ENCODE data around the gene STX8.

Gene STX8

DNA sequence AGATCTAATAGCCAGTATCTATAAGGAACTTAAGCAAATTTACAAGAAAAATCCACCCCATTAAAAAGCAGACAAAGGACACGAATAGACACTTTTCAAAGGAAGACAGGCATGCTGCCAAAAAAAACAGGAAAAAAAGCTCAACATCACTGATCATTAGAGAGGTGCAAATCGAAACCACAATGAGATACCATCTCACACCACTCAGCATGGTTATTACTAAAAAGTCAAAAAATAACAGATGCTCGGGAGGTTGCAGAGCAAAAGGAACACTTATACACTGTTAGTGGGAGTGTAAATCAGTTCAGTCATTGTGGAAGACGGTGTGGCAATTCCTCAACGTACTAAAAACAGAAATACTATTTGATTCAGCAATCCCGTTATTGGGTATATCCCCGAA, 9.6 kb downstream of the STX8 start:
- H3K9me3 ChIP-seq (ENCODE audit: control insufficient read depth, insufficient read depth, low read depth, low read length) = no peaks in the 10 kb centered on the region
- peaks cover 4 to 18% of the 10 kb centered on the region in 2 experiments for H3K36me3 ChIP-seq (ENCODE audit: control insufficient read depth in 2 of 2, insufficient read depth in 1 of 2, low read length in 2 of 2)
- CTCF ChIA-PET = interaction anchor here (0.6 to 1.9 kb wide), 3 partner anchors 9 to 15 kb away, joined by 3 to 8 read pairs (median 7); partner anchors contain the start of gene STX8
- peaks cover 29% of the 10 kb centered on the region for H3K4me1 ChIP-seq (ENCODE audit: control insufficient read depth, insufficient read depth, low read length)
- 0 out of 2 replicates have a peak overlapping the region, but pooled peaks have one; percentile 30 for H3K27ac ChIP-seq (ENCODE audit: extremely low read depth, low read depth, low read length)
- no peak overlapping the region for H3K4me3 ChIP-seq (ENCODE audit: low read depth, low read length)
- POLR2A ChIA-PET = interaction anchor here (3.6 kb wide), 1 partner anchor 10 kb away, joined by 16 read pairs; the partner anchor contains the start of genes CFAP52 and STX8
- TF ChIP-seq ZNF791 (tag by site-specific recombination; IDR thresholded peaks at IDR 0.05) (no peak), ZNF529 (tag by site-specific recombination; IDR thresholded peaks at IDR 0.05; ENCODE audit: insufficient replicate concordance) (peak; percentile 49), ZNF544 (tag by site-specific recombination; IDR thresholded peaks at IDR 0.05) (no peak), YY2 (tag by site-specific recombination; IDR thresholded peaks at IDR 0.05) (no peak), ZNF211 (tag by site-specific recombination; IDR thresholded peaks at IDR 0.05; ENCODE audit: low read depth) (no peak), SETDB1 (IDR thresholded peaks at IDR 0.05; ENCODE audit: insufficient read length, low read length) (no peak), KLF7 (tag by site-specific recombination; IDR thresholded peaks at IDR 0.05; ENCODE audit: borderline replicate concordance) (peak; percentile 40; the same call in 1 of the 2 replicates), ZNF571 (tag by site-specific recombination; IDR thresholded peaks at IDR 0.05) (no peak), ZNF473 (tag by site-specific recombination; IDR thresholded peaks at IDR 0.05) (no peak), MYNN (tag by site-specific recombination; IDR thresholded peaks at IDR 0.05; ENCODE audit: borderline replicate concordance) (no peak), ZNF138 (tag by site-specific recombination; IDR thresholded peaks at IDR 0.05; ENCODE audit: borderline replicate concordance) (no peak), GLIS1 (tag by site-specific recombination; IDR thresholded peaks at IDR 0.05) (no peak), ZEB2 (tag by site-specific recombination; IDR thresholded peaks at IDR 0.05) (peak; percentile 76), ZNF510 (tag by site-specific recombination; IDR thresholded peaks at IDR 0.05; ENCODE audit: insufficient replicate concordance) (no peak), ZNF202 (tag by site-specific recombination; IDR thresholded peaks at IDR 0.05; ENCODE audit: borderline replicate concordance) (no peak), ZNF585B (tag by site-specific recombination; IDR thresholded peaks at IDR 0.05) (no peak), ZNF366 (tag by site-specific recombination; conservative IDR thresholded peaks at IDR 0.05) (peak; percentile 86), ZNF24 (tag by site-specific recombination; IDR thresholded peaks at IDR 0.05) (peak; percentile 35; the same call in 1 of the 2 replicates), ZNF624 (tag by site-specific recombination; IDR thresholded peaks at IDR 0.05) (no peak), ZBTB1 (tag by site-specific recombination; IDR thresholded peaks at IDR 0.05) (no peak), OVOL3 (tag by site-specific recombination; IDR thresholded peaks at IDR 0.05) (peak; percentile 59; the same call in 1 of the 2 replicates), ZSCAN30 (tag by site-specific recombination; IDR thresholded peaks at IDR 0.05) (no peak; the same call in 1 of the 2 replicates), ZNF785 (tag by site-specific recombination; IDR thresholded peaks at IDR 0.05) (no peak), OSR2 (tag by site-specific recombination; IDR thresholded peaks at IDR 0.05) (peak; percentile 92), ZNF2 (tag by site-specific recombination; IDR thresholded peaks at IDR 0.05) (peak; percentile 54; the same call in 1 of the 2 replicates), ZNF248 (tag by site-specific recombination; IDR thresholded peaks at IDR 0.05) (no peak), ZNF677 (tag by site-specific recombination; IDR thresholded peaks at IDR 0.05) (no peak)
- TF ChIP-seq, protein P1, sequence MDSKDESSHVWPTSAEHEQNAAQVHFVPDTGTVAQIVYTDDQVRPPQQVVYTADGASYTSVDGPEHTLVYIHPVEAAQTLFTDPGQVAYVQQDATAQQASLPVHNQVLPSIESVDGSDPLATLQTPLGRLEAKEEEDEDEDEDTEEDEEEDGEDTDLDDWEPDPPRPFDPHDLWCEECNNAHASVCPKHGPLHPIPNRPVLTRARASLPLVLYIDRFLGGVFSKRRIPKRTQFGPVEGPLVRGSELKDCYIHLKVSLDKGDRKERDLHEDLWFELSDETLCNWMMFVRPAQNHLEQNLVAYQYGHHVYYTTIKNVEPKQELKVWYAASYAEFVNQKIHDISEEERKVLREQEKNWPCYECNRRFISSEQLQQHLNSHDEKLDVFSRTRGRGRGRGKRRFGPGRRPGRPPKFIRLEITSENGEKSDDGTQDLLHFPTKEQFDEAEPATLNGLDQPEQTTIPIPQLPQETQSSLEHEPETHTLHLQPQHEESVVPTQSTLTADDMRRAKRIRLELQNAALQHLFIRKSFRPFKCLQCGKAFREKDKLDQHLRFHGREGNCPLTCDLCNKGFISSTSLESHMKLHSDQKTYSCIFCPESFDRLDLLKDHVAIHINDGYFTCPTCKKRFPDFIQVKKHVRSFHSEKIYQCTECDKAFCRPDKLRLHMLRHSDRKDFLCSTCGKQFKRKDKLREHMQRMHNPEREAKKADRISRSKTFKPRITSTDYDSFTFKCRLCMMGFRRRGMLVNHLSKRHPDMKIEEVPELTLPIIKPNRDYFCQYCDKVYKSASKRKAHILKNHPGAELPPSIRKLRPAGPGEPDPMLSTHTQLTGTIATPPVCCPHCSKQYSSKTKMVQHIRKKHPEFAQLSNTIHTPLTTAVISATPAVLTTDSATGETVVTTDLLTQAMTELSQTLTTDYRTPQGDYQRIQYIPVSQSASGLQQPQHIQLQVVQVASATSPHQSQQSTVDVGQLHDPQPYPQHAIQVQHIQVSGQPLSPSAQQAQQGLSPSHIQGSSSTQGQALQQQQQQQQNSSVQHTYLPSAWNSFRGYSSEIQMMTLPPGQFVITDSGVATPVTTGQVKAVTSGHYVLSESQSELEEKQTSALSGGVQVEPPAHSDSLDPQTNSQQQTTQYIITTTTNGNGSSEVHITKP (tag by site-specific recombination; IDR thresholded peaks at IDR 0.05) = peak; percentile 32; the same call in 1 of the 2 replicates
- TF ChIP-seq, protein P2, sequence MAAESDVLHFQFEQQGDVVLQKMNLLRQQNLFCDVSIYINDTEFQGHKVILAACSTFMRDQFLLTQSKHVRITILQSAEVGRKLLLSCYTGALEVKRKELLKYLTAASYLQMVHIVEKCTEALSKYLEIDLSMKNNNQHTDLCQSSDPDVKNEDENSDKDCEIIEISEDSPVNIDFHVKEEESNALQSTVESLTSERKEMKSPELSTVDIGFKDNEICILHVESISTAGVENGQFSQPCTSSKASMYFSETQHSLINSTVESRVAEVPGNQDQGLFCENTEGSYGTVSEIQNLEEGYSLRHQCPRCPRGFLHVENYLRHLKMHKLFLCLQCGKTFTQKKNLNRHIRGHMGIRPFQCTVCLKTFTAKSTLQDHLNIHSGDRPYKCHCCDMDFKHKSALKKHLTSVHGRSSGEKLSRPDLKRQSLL (tag by site-specific recombination; IDR thresholded peaks at IDR 0.05) = no peak
- TF ChIP-seq, protein P3, sequence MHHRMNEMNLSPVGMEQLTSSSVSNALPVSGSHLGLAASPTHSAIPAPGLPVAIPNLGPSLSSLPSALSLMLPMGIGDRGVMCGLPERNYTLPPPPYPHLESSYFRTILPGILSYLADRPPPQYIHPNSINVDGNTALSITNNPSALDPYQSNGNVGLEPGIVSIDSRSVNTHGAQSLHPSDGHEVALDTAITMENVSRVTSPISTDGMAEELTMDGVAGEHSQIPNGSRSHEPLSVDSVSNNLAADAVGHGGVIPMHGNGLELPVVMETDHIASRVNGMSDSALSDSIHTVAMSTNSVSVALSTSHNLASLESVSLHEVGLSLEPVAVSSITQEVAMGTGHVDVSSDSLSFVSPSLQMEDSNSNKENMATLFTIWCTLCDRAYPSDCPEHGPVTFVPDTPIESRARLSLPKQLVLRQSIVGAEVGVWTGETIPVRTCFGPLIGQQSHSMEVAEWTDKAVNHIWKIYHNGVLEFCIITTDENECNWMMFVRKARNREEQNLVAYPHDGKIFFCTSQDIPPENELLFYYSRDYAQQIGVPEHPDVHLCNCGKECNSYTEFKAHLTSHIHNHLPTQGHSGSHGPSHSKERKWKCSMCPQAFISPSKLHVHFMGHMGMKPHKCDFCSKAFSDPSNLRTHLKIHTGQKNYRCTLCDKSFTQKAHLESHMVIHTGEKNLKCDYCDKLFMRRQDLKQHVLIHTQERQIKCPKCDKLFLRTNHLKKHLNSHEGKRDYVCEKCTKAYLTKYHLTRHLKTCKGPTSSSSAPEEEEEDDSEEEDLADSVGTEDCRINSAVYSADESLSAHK (tag by site-specific recombination; IDR thresholded peaks at IDR 0.05) = peak; percentile 82
- TF ChIP-seq, protein P4, sequence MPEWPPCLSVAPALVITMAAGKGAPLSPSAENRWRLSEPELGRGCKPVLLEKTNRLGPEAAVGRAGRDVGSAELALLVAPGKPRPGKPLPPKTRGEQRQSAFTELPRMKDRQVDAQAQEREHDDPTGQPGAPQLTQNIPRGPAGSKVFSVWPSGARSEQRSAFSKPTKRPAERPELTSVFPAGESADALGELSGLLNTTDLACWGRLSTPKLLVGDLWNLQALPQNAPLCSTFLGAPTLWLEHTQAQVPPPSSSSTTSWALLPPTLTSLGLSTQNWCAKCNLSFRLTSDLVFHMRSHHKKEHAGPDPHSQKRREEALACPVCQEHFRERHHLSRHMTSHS (tag by site-specific recombination; IDR thresholded peaks at IDR 0.05) = no peak

Data from HEK293 (cell line).